HG02970 (cell line): ENCODE data around the gene KRTAP12-4.
"Not testable (repeated sequence)": the region's sequence is repeated elsewhere in the genome, so short reads cannot be mapped to it uniquely, and the experiment has no call there.

Experiments used
- ATAC-seq: cut with Tn5 transposase; IDR thresholded peaks from one replicate; pipeline ENCODE4 v1.9.1; 2021; ENCODE audit warnings: mild to moderate bottlenecking, moderate library complexity, moderate number of reproducible peaks; ENCODE audit not compliant: unreplicated experiment, low FRiP score

The KRTAP12-4 gene

GRCh38 chr21:44614161-44614631 lies 40.3 kb downstream of the KRTAP12-4 start:
- ATAC-seq = no peak

GRCh38 chr21:44613386-44614155 lies 40.9 kb downstream of the KRTAP12-4 start:
- no peak for ATAC-seq

GRCh38 chr21:44612669-44613229 lies 41.7 kb downstream of the KRTAP12-4 start:
- ATAC-seq = no peak

GRCh38 chr21:44612029-44612486 lies 42.4 kb downstream of the KRTAP12-4 start, which contains the start of gene KRTAP10-8:
TSS of gene KRTAP10-8 (plus strand) at chr21:44612079. CDS start at chr21:44612101, 22 bp downstream.
- ATAC-seq = no peak

GRCh38 chr21:44611551-44611950 lies 42.9 kb downstream of the KRTAP12-4 start:
- no peak for ATAC-seq

- ATAC-seq = not testable (repeated sequence)
Measured at GRCh38 chr21:44610157-44610843, 44.2 kb downstream of the KRTAP12-4 start.

GRCh38 chr21:44609193-44609592 lies 45.3 kb downstream of the KRTAP12-4 start:
- no peak for ATAC-seq

GRCh38 chr21:44606495-44606894 lies 48.0 kb downstream of the KRTAP12-4 start:
- no peak for ATAC-seq
